ENCODE data around the gene MTA3.
"Not testable (repeated sequence)": the region's sequence is repeated elsewhere in the genome, so short reads cannot be mapped to it uniquely, and the experiment has no call there.

Gene MTA3

GRCh38 chr2:42673989-42674579 is 105.7 kb downstream of the MTA3 start:
- no peak for DNase-seq

- no peak for DNase-seq
These were observed 107.4 kb downstream of the MTA3 start for GRCh38 chr2:42675815-42676214.

- DNase-seq = no peak
These were observed 116.9 kb downstream of the MTA3 start for GRCh38 chr2:42685303-42685702.

- DNase-seq = peak; percentile 31
These were observed 124.7 kb downstream of the MTA3 start for GRCh38 chr2:42693013-42693615.

- DNase-seq = no peak
These were observed 125.5 kb downstream of the MTA3 start for GRCh38 chr2:42693688-42694479.

DNA sequence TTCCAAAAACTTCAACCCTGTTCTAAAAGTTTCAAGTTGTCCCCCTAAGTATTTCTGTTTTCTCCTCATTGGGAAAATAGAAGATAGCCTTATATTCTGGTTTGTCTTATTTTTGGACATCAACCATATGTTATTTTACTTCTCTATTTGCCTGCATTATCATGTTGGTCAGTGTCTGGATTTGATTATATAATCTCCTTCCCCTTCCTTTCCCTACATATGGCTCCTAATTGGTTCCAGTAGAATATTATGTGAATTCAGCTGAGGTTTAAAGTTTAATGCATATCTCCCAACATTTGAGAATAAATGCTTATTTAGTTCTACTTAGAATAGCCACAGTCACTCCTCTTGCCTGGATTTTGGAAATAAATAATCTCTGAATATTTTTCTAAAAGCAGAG is 128.6 kb downstream of the MTA3 start:
- no peak for DNase-seq

- DNase-seq = no peak
These were observed 130.5 kb downstream of the MTA3 start for GRCh38 chr2:42698940-42699339.

- no peak for DNase-seq
These were observed 138.4 kb downstream of the MTA3 start for GRCh38 chr2:42706836-42707235.

DNA sequence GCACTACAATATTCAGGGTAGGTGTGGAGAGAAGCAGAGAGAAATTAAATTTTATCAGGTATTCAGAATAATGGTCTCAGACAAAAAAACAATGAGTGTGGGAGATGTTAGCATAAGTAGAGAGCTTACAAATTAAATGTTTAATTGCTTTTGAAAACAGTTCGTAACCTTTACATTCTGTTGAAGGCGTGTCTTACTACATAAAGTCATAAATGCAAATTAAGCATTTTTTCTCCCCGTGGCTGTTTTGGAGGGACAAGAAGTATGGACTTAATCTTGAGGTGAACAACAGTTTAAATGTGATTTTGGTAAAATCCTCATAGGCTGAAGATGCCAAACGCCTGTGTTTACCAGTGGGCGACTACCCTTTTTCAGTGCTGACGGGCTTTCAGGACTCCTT is 139.7 kb downstream of the MTA3 start:
- no peak for DNase-seq

DNA sequence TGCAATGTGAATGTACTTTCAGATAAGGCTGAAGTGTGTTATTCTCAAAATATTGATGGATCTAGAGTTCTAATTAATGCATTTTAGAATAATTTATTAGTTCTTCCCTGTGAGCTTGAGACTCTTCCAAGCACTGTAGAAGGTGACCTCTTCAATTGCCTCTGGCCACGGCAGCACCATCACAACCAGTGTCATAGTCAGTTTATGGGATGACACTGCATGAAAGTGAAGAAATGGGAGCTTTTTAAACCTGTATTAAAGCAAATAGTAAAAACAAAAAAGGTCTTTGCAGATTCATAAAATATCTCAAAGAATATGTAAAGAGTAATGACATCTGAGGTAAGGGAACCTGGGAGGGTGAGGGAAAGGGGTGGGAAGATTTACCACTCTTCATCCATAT is 143.5 kb downstream of the MTA3 start:
- no peak for DNase-seq

DNA sequence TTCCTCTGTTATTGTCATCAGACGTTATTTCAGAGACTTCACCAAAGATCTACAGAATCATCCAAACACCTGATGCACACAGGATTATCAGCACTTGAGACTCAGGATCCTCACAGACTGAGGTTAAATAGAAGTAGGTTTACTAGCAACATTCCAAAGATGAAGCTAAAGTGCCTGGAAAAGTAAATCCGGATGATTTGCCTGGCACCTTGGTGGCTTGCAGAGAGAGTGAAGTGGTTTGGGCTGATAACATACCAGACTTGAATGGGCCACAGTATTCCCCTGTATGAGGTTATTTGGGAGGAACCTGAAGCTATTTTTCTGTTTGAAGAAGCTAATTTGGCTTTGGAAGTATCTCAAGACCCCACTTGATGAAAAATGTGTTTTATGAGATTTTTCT is 144.5 kb downstream of the MTA3 start:
- no peak for DNase-seq

GRCh38 chr2:42713920-42714319 is 145.5 kb downstream of the MTA3 start:
- no peak for DNase-seq

GRCh38 chr2:42714686-42715085 is 146.3 kb downstream of the MTA3 start:
- DNase-seq = no peak

DNA sequence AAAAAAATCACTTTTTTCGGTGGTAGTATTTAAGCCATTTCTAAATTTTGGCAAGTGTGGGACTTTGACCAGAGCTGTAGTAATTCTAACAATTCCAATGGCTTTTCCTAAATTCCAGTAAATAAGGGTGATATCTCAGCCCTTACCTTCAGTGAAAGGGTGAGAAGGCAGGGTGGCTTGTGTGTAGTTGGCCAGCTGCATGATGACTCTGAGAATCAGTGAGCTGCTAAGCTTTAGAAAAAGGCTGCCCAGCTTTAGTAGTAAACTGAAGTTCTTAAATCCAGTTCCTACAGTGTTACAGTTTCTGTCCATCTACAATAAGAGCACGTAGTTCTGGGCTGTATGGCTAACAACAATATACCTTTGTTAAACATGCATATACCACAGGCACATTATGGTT is 153.5 kb downstream of the MTA3 start:
- no peak for DNase-seq

DNA sequence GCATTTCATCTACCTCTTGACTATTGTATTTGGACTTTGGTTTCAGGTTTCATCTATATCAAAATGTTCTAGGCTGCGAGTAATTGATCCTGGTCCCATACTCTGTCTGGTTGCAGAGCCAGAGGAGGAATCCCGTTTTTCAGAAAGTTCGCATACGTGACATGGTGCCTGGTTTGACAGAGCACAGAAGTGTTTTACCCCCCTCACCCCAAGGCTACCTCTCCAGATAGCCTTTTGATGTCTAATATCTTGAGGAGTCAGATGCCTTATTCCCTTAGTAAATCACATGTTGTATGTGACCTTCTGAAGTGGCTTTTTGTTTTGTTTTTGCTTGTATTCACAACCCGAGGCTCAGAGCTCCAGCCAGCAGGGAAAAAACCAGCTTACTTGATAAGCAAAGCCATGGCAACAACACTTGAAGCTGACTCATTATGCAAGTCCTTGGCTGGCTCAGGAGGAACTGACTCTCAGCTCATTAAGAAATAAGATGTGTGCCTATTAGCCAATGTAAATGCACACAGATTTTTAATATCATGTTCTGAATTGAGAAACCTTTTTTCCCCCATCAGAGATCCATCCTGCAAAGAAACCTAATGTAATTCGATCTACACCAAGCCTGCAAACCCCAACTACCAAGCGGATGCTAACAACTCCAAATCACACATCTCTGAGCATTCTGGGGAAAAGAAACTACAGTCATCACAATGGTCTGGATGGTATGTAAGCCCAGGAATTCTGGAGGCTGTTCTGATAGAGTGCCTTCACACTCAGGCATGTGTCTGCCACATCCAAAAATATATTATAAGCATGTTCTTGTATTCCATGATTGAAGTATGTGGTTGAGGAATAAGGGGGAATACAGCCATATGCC is 154.1 kb downstream of the MTA3 start:
- DNase-seq = peak; percentile 85

GRCh38 chr2:42723465-42723864 is 155.0 kb downstream of the MTA3 start:
- no peak for DNase-seq

DNA sequence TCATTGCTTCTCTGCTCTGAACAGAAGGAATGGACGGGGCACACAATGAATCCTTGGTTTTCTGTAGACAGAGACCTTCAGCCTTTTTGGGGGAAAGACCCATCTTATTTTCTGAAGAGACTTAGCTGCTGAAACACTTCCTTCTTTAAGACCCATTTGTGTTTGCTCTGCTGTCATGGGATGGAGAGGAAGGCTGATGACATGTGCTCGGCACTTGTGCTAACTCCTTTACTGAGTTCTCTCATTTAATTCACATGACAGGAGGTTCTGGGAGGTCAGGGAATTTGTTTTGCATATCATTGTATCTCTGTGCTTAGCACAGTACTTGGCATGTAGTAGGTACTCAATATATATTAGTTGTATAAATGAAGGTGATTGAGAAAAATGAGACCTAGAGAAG is 156.5 kb downstream of the MTA3 start:
- no peak for DNase-seq

DNA sequence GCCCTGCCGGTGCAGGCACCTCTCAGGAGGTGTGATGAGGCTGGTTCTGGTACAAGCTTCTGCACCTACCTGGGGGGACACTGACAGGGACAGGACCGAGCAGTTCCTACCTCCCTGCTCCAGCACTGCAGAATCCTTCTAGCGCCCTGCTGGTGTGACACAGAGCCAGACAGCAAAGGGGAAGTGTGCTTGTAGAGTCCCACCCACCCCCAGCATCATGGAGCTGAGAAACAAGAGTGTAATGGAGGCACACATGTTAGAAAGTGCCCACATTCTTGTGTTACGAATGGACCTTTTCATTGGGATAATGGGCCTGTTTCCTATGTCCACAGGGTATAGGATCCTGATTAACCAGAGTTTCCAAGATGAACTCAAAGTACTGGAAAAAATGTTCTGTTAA is 157.2 kb downstream of the MTA3 start:
- DNase-seq = peak; percentile 60

DNA sequence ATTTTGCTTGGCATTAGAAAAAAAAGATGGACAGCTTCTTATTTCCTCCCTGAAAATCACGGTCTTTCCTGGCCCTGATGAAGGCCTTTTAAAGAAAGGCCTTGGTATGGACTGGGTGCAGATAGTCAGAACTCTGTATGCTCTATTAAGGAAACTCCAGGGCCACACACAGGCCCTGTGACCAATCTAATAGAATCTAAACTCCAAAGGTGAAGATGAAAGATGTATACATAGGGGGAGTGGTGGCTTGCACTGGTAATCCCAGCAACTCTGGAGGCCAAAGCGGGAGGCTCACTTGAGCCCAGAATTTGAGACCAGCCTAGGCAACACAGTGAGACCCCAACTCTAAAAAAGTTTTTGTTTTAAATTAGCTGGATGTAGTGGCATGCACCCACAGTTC is 158.2 kb downstream of the MTA3 start:
- no peak for DNase-seq

- DNase-seq = not testable (repeated sequence)
These were observed 162.9 kb downstream of the MTA3 start for GRCh38 chr2:42731316-42731715.

- DNase-seq = no peak
These were observed 165.4 kb downstream of the MTA3 start for GRCh38 chr2:42733852-42734251.

GRCh38 chr2:42736598-42737322 is 168.3 kb downstream of the MTA3 start:
- DNase-seq = no peak

- DNase-seq = no peak
These were observed 172.7 kb downstream of the MTA3 start for GRCh38 chr2:42741140-42741539.

All from hematopoietic multipotent progenitor cell treated with erythropoietin and hydrocortisone succinate and interleukin-3 and kit ligand, for 4 days (in vitro differentiated cells).